GM23338 (cell line): ENCODE measurements around the gene SLC5A11. TPM values are rescaled to one million over a fixed set of nuclear protein-coding genes. Genes with fewer than 3 reads are reported as not detected.

Experiments
- ATAC-seq: fragments of 200-7000 bp; cut with Tn5 transposase; 3 replicates; pipeline ENCODE4 v1.9.1; 2020
- DNase-seq: peaks from one replicate; pipeline ENCODE4 v3.0.0-alpha.2; 2015; ENCODE audit warnings: low spot score
- H2AFZ ChIP-seq: fragments of 200-600 bp; sonication (generic); 2 replicates; pipeline ENCODE4 v1.8.0; 2016; ENCODE audit warnings: antibody characterized with exemption, mild to moderate bottlenecking, moderate library complexity
- H3F3A ChIP-seq: fragments of 200-600 bp; sonication (generic); replicated peaks from 2 replicates; pipeline ENCODE4 v1.8.0; 2017; ENCODE audit warnings: antibody characterized with exemption, mixed run types, low read depth
- H3K27ac ChIP-seq: fragments of 200-600 bp; sonication (generic); 2 replicates; pipeline ENCODE4 v1.6.1; 2016; ENCODE audit warnings: low read depth
- H3K27me3 ChIP-seq: fragments of 200-600 bp; sonication (generic); 2 replicates; pipeline ENCODE4 v1.8.0; 2016; ENCODE audit warnings: mild to moderate bottlenecking, mixed run types, moderate library complexity; ENCODE audit not compliant: insufficient read depth
- H3K36me3 ChIP-seq: fragments of 200-600 bp; sonication (generic); 2 replicates; pipeline ENCODE4 v1.8.0; 2016; ENCODE audit warnings: mild to moderate bottlenecking; ENCODE audit not compliant: insufficient read depth
- H3K4me1 ChIP-seq: fragments of 200-600 bp; sonication (generic); 2 replicates; pipeline ENCODE4 v1.8.0; 2016; ENCODE audit warnings: mild to moderate bottlenecking, moderate library complexity; ENCODE audit not compliant: insufficient read depth
- H3K4me2 ChIP-seq: fragments of 200-600 bp; sonication (generic); 2 replicates; pipeline ENCODE4 v1.7.1; 2017; ENCODE audit warnings: mixed run types
- H3K4me3 ChIP-seq: fragments of 200-600 bp; sonication (generic); 2 replicates; pipeline ENCODE4 v1.6.1; 2016; ENCODE audit warnings: mixed run types
- H3K79me2 ChIP-seq: fragments of 200-600 bp; sonication (generic); replicated peaks from 2 replicates; pipeline ENCODE4 v1.8.0; 2017; ENCODE audit warnings: mild to moderate bottlenecking; ENCODE audit not compliant: insufficient read depth
- H3K9me2 ChIP-seq: fragments of 200-600 bp; sonication (generic); 2 replicates; pipeline ENCODE4 v1.8.0; 2017; ENCODE audit not compliant: insufficient read depth
- H4K20me1 ChIP-seq: fragments of 200-600 bp; sonication (generic); replicated peaks from 2 replicates; pipeline ENCODE4 v1.8.0; 2017; ENCODE audit warnings: mild to moderate bottlenecking; ENCODE audit not compliant: insufficient read depth
- H3K27ac Mint-ChIP-seq: 2 replicates; pipeline ENCODE4 v1.8.0; 2020; ENCODE audit warnings: inconsistent platforms, mild to moderate bottlenecking, moderate library complexity, mixed read lengths
- H3K27me3 Mint-ChIP-seq: 3 replicates; pipeline ENCODE4 v1.8.0; 2022; ENCODE audit warnings: low read depth, mild to moderate bottlenecking, moderate library complexity, mixed read lengths, inconsistent platforms; ENCODE audit not compliant: insufficient read depth, poor library complexity
- H3K36me3 Mint-ChIP-seq: 3 replicates; pipeline ENCODE4 v1.8.0; 2021; ENCODE audit warnings: low read depth, mild to moderate bottlenecking, inconsistent platforms, moderate library complexity, mixed read lengths
- H3K4me1 Mint-ChIP-seq: 3 replicates; pipeline ENCODE4 v1.8.0; 2020; ENCODE audit warnings: mild to moderate bottlenecking, inconsistent platforms, mixed read lengths
- H3K4me3 Mint-ChIP-seq: 3 replicates; pipeline ENCODE4 v1.8.0; 2021; ENCODE audit warnings: moderate library complexity, mild to moderate bottlenecking, inconsistent platforms, mixed read lengths
- H3K9me3 Mint-ChIP-seq: 3 replicates; pipeline ENCODE4 v1.8.0; 2020; ENCODE audit warnings: moderate library complexity, mild to moderate bottlenecking, inconsistent platforms, mixed read lengths
- ETS1 ChIP-seq: IDR thresholded peaks from 2 replicates; pipeline ENCODE4 v1.6.1; 2016; ENCODE audit warnings: antibody characterized with exemption
- EZH2 ChIP-seq: fragments of 200-600 bp; sonication (generic); IDR thresholded peaks from one replicate; pipeline ENCODE4 v1.8.0; 2017; ENCODE audit warnings: antibody characterized with exemption, mild to moderate bottlenecking, low read depth; ENCODE audit not compliant: unreplicated experiment
- EZH2phosphoT487 ChIP-seq: fragments of 200-600 bp; sonication (generic); IDR thresholded peaks from one replicate; pipeline ENCODE4 v1.8.1; 2018; ENCODE audit warnings: antibody characterized with exemption; ENCODE audit not compliant: unreplicated experiment
- NANOG ChIP-seq: IDR thresholded peaks from 2 replicates; pipeline ENCODE4 v1.6.1; 2016; ENCODE audit warnings: antibody characterized with exemption, borderline replicate concordance
- POLR2AphosphoS5 ChIP-seq: IDR thresholded peaks from 2 replicates; pipeline ENCODE4 v1.6.1; 2016; ENCODE audit warnings: antibody characterized with exemption, low read depth
- REST ChIP-seq: IDR thresholded peaks from one replicate; pipeline ENCODE4 v1.6.1; 2018; ENCODE audit warnings: antibody characterized with exemption; ENCODE audit not compliant: unreplicated experiment
- STAT1 ChIP-seq: IDR thresholded peaks from one replicate; pipeline ENCODE4 v1.6.1; 2016; ENCODE audit warnings: antibody characterized with exemption; ENCODE audit not compliant: unreplicated experiment
- ZNF114 ChIP-seq: fragments of 250-450 bp; sonication (Bioruptor Pico); IDR thresholded peaks from 2 replicates; pipeline ENCODE4 v1.5.0; 2020; ENCODE audit warnings: mild to moderate bottlenecking, moderate library complexity
- ZNF462 ChIP-seq: fragments of 250-450 bp; sonication (Bioruptor Pico); IDR thresholded peaks from 2 replicates; pipeline ENCODE4 v1.5.0; 2020; ENCODE audit warnings: mild to moderate bottlenecking, moderate library complexity
- polyA plus RNA-seq: library from polyadenylated mRNA; unstranded; fragments of >200 nt; fragmentation: Nextera tagmentation; extraction: Ambion mirVana; gene quantifications from 2 replicates; pipeline ENCODE4 v1.2.1, GENCODE V29; 2016
- total RNA-seq: library from RNA; depleted of rRNA; stranded (reverse); fragments of >200 nt; shearing (Covaris generic); gene quantifications from 2 replicates; pipeline ENCODE4 v1.2.3, GENCODE V29; 2014

SLC5A11 gene
- total and polyA plus RNA-seq, 2 experiments from 2014 or later = 0.07 TPM; not detected in 1

- TF ChIP-seq ZNF462 (CRISPR knock-in tag) (no peak), REST (no peak), ETS1 (no peak)
Observed at GRCh38 chr16:24822974-24823373, 22.8 kb upstream of the SLC5A11 start (continued).

GRCh38 chr16:24825696-24826095 lies 20.1 kb upstream of the SLC5A11 start:
- peaks cover 15% of the 10 kb centered on the region for H3K27me3 Mint-ChIP-seq
- no peak overlapping the region for H3K4me2 ChIP-seq
- H3K79me2 ChIP-seq = peaks cover 7% of the 10 kb centered on the region; the same call in 1 of the 2 replicates
- H3K9me3 Mint-ChIP-seq = no peaks in the 10 kb centered on the region
- H4K20me1 ChIP-seq = peaks cover 10% of the 10 kb centered on the region; the same call in 1 of the 2 replicates
- H3K4me3 Mint-ChIP-seq = no peak overlapping the region
- DNase-seq (no peak), ATAC-seq (no peak)
- H3F3A ChIP-seq = peaks cover 19% of the 10 kb centered on the region; the same call in 1 of the 2 replicates
- H3K9me2 ChIP-seq = no peaks in the 10 kb centered on the region
- peaks cover 43% of the 10 kb centered on the region for H3K36me3 ChIP-seq
- peak overlapping the region; percentile 47; the same call in 1 of the 2 replicates for H3K27ac ChIP-seq
- 0 out of 2 replicates have a peak overlapping the region, but pooled peaks have one; percentile 64 for H3K27ac Mint-ChIP-seq
- H3K36me3 Mint-ChIP-seq = peaks cover 64% of the 10 kb centered on the region
- no peak overlapping the region for H2AFZ ChIP-seq
- H3K4me3 ChIP-seq = no peak overlapping the region
- no peaks in the 10 kb centered on the region for H3K4me1 Mint-ChIP-seq
- H3K27me3 ChIP-seq = no peaks in the 10 kb centered on the region
- no peaks in the 10 kb centered on the region for H3K4me1 ChIP-seq
- TF ChIP-seq ZNF114 (CRISPR knock-in tag) (no peak), STAT1 (no peak), ETS1 (no peak), POLR2AphosphoS5 (no peak), NANOG (no peak), EZH2 (no peak), EZH2phosphoT487 (no peak), REST (no peak)
